GM19025 (cell line): ENCODE measurements around the gene RAB9B.
"Not testable (repeated sequence)": the region's sequence is repeated elsewhere in the genome, so short reads cannot be mapped to it uniquely, and the experiment has no call there.

ENCODE experiments used
- ATAC-seq: cut with Tn5 transposase; IDR thresholded peaks from one replicate; pipeline ENCODE4 v1.9.1; 2021; ENCODE audit warnings: mild to moderate bottlenecking, low read depth, moderate library complexity; ENCODE audit not compliant: unreplicated experiment

The RAB9B gene

GRCh38 chrX:103817101-103817500, 15.0 kb downstream of the RAB9B start:
- not testable (repeated sequence) for ATAC-seq

GRCh38 chrX:103811858-103812257, 20.2 kb downstream of the RAB9B start:
- ATAC-seq: no peak

- no peak for ATAC-seq
Observed at GRCh38 chrX:103806862-103807474, 25.1 kb downstream of the RAB9B start.

- no peak for ATAC-seq
Observed at GRCh38 chrX:103805860-103806259, 26.2 kb downstream of the RAB9B start.

- ATAC-seq: no peak
Observed at GRCh38 chrX:103800318-103800717, 31.7 kb downstream of the RAB9B start.

- ATAC-seq: no peak
Observed at GRCh38 chrX:103797691-103798090, 34.4 kb downstream of the RAB9B start.

GRCh38 chrX:103794119-103794518, 37.9 kb downstream of the RAB9B start:
- no peak for ATAC-seq

- no peak for ATAC-seq
Observed at GRCh38 chrX:103793545-103793940, 38.5 kb downstream of the RAB9B start.

- no peak for ATAC-seq
Observed at GRCh38 chrX:103792916-103793544, 39.0 kb downstream of the RAB9B start.

GRCh38 chrX:103791826-103792485, 40.1 kb downstream of the RAB9B start:
- ATAC-seq: no peak

- ATAC-seq: no peak
Observed at GRCh38 chrX:103791228-103791627, 40.8 kb downstream of the RAB9B start.

- ATAC-seq: no peak
Observed at GRCh38 chrX:103789004-103789403, 43.1 kb downstream of the RAB9B start.

GRCh38 chrX:103783971-103784370, 48.1 kb downstream of the RAB9B start:
- ATAC-seq: no peak

GRCh38 chrX:103783196-103783595, 48.9 kb downstream of the RAB9B start:
- ATAC-seq: no peak

GRCh38 chrX:103782640-103783039, 49.4 kb downstream of the RAB9B start:
- ATAC-seq: no peak

GRCh38 chrX:103781706-103782105, 50.4 kb downstream of the RAB9B start:
- ATAC-seq: no peak

- no peak for ATAC-seq
Observed at GRCh38 chrX:103781062-103781402, 51.0 kb downstream of the RAB9B start.

GRCh38 chrX:103780336-103781061, 51.6 kb downstream of the RAB9B start:
- no peak for ATAC-seq

GRCh38 chrX:103779141-103779789, 52.8 kb downstream of the RAB9B start:
- ATAC-seq: no peak

- no peak for ATAC-seq
Observed at GRCh38 chrX:103776546-103776945, 55.5 kb downstream of the RAB9B start, which contains the start of gene PLP1. Gene PLP1, plus strand, starts transcription at chrX:103776840. Its CDS starts 156 bp downstream, at chrX:103776996.
